Loucy (cell line): ENCODE data around the gene ICE1.

Experiments used
- EZH2phosphoT487 ChIP-seq: fragments of 200-600 bp; IDR thresholded peaks from 2 replicates; pipeline ENCODE4 v1.6.1; 2018; ENCODE audit warnings: antibody characterized with exemption, mild to moderate bottlenecking, moderate library complexity, borderline replicate concordance
- TF ChIP-seq, protein P1 (sequence below): fragments of 200-600 bp; sonication (generic); conservative IDR thresholded peaks from 2 replicates; pipeline ENCODE4 v1.5.1; 2014; ENCODE audit warnings: mild to moderate bottlenecking, antibody characterized with exemption, low read length

DNA sequence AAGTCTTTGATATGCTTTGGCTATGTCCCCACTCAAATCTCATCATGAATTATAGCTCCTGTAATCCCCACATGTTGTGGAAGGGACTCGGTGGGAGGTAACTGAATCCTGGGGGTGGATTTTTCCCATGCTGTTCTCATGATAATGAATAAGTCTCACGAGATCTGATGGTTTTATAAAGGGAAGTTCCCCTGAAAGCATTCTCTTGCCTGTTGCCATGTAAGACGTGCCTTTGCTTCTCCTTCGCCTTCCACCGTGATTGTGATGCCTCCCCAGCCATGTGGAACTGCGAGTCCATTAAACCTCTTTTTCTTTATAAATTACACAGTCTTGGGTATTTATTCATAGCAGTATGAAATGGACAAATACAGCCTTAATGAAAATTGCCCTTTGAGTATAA is 44.7 kb upstream of the ICE1 start:
- TF ChIP-seq, protein P1, sequence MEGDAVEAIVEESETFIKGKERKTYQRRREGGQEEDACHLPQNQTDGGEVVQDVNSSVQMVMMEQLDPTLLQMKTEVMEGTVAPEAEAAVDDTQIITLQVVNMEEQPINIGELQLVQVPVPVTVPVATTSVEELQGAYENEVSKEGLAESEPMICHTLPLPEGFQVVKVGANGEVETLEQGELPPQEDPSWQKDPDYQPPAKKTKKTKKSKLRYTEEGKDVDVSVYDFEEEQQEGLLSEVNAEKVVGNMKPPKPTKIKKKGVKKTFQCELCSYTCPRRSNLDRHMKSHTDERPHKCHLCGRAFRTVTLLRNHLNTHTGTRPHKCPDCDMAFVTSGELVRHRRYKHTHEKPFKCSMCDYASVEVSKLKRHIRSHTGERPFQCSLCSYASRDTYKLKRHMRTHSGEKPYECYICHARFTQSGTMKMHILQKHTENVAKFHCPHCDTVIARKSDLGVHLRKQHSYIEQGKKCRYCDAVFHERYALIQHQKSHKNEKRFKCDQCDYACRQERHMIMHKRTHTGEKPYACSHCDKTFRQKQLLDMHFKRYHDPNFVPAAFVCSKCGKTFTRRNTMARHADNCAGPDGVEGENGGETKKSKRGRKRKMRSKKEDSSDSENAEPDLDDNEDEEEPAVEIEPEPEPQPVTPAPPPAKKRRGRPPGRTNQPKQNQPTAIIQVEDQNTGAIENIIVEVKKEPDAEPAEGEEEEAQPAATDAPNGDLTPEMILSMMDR, result no peak
- TF ChIP-seq EZH2phosphoT487, result no peak
